Trophoblast cell (in vitro differentiated cells and primary cell): ENCODE measurements around the gene SBF2.

Experiments used
- DNase-seq, 2 donors: peaks; one replicate each; pipeline ENCODE4 v3.0.0-alpha.2; 2016
- H2AFZ ChIP-seq: 2 replicates; pipeline ENCODE4 v1.6.1; 2013; ENCODE audit warnings: low read length, moderate library complexity, mild to moderate bottlenecking; ENCODE audit not compliant: insufficient read depth, poor library complexity
- H2AK5ac ChIP-seq: 2 replicates; pipeline ENCODE4 v1.6.1; 2013; ENCODE audit warnings: mild to moderate bottlenecking, low read length
- H2BK120ac ChIP-seq: 2 replicates; pipeline ENCODE4 v1.6.1; 2013; ENCODE audit warnings: low read length, mild to moderate bottlenecking, moderate library complexity; ENCODE audit not compliant: insufficient read depth, poor library complexity
- H2BK12ac ChIP-seq: 2 replicates; pipeline ENCODE4 v1.6.1; 2013; ENCODE audit warnings: mild to moderate bottlenecking, low read length, moderate library complexity
- H2BK5ac ChIP-seq: 2 replicates; pipeline ENCODE4 v1.6.1; 2013; ENCODE audit warnings: low read length, low read depth, moderate library complexity, mild to moderate bottlenecking; ENCODE audit not compliant: poor library complexity
- H3K14ac ChIP-seq: 2 replicates; pipeline ENCODE4 v1.6.1; 2013; ENCODE audit warnings: mild to moderate bottlenecking, low read length
- H3K18ac ChIP-seq: 2 replicates; pipeline ENCODE4 v1.6.1; 2013; ENCODE audit warnings: mild to moderate bottlenecking, low read length
- H3K23ac ChIP-seq: 2 replicates; pipeline ENCODE4 v1.6.1; 2013; ENCODE audit warnings: low read length
- H3K27ac ChIP-seq: 2 replicates; pipeline ENCODE4 v1.5.1; 2013; ENCODE audit warnings: low read depth, mild to moderate bottlenecking, inconsistent platforms, low read length, moderate library complexity
- H3K27me3 ChIP-seq: 2 replicates; pipeline ENCODE4 v1.6.1; 2013; ENCODE audit warnings: inconsistent platforms, mild to moderate bottlenecking, low read length, moderate library complexity; ENCODE audit not compliant: insufficient read depth
- H3K36me3 ChIP-seq, 2 experiments: 1 replicate in 1 of 2; 2 replicates in 1 of 2; pipeline ENCODE4 v1.6.1; 2013; ENCODE audit warnings: low read length in 2 of 2, mild to moderate bottlenecking in 2 of 2, moderate library complexity in 1 of 2; ENCODE audit not compliant: insufficient read depth in 2 of 2, control insufficient read depth in 1 of 2
- H3K4ac ChIP-seq: 2 replicates; pipeline ENCODE4 v1.6.1; 2013; ENCODE audit warnings: low read depth, mild to moderate bottlenecking, low read length, moderate library complexity
- H3K4me1 ChIP-seq, 2 experiments: 1 replicate in 1 of 2; 2 replicates in 1 of 2; pipeline ENCODE4 v1.6.1; 2013; ENCODE audit warnings: low read length in 2 of 2, mild to moderate bottlenecking in 2 of 2, moderate library complexity in 1 of 2; ENCODE audit not compliant: insufficient read depth in 2 of 2, control insufficient read depth in 1 of 2
- H3K4me2 ChIP-seq: 2 replicates; pipeline ENCODE4 v1.6.1; 2013; ENCODE audit warnings: inconsistent platforms, mild to moderate bottlenecking, low read length, moderate library complexity
- H3K4me3 ChIP-seq: 2 replicates; pipeline ENCODE4 v1.5.1; 2013; ENCODE audit warnings: mild to moderate bottlenecking, low read depth, low read length, inconsistent platforms
- H3K79me1 ChIP-seq: one replicate; pipeline ENCODE4 v1.6.1; 2013; ENCODE audit warnings: low read length
- H3K79me2 ChIP-seq: 2 replicates; pipeline ENCODE4 v1.6.1; 2013; ENCODE audit warnings: low read length, mild to moderate bottlenecking; ENCODE audit not compliant: control insufficient read depth, insufficient read depth, poor library complexity
- H3K9ac ChIP-seq: 2 replicates; pipeline ENCODE4 v1.6.1; 2013; ENCODE audit warnings: mild to moderate bottlenecking, low read length
- H3K9me3 ChIP-seq: 2 replicates; pipeline ENCODE4 v1.6.1; 2013; ENCODE audit warnings: low read depth, mild to moderate bottlenecking, control low read depth, inconsistent platforms, low read length; ENCODE audit not compliant: insufficient read depth
- H4K12ac ChIP-seq: 2 replicates; pipeline ENCODE4 v1.6.1; 2013; ENCODE audit warnings: low read depth, mild to moderate bottlenecking, low read length, moderate library complexity
- H4K8ac ChIP-seq: 2 replicates; pipeline ENCODE4 v1.6.1; 2013; ENCODE audit warnings: low read depth, mild to moderate bottlenecking, low read length, moderate library complexity
- H4K91ac ChIP-seq: one replicate; pipeline ENCODE4 v1.6.1; 2013; ENCODE audit warnings: low read depth, mild to moderate bottlenecking, low read length, moderate library complexity
- whole genome bisulfite sequencing: extraction: QIAGEN DNeasy Blood & Tissue Kit; methylation state at CpG from one replicate; pipeline ENCODE4 v1.1.7; 2013; ENCODE audit warnings: missing lambda C conversion rate; ENCODE audit not compliant: insufficient read length, insufficient coverage; ENCODE audit errors: extremely low coverage; 5-methylcytosine and 5-hydroxymethylcytosine counted together

SBF2 gene

DNA sequence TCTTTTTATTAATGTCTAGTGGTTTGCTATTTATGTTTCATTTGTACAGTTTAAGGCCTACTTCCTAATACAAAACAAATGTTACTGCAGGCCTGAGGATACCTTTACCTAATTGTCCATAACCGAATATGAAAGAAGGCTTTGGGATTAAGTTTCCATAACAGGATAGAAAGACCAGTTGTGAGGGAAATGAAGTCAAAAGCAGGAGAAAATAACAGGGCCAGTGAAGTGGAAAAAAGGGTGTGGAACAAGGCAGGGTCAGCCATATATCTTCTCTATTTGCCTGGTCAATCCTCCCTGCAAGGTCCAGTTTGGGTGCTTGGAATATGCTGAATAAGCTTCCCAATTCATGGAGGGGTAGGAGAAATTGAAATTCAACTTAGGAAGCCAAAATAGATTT is 418.6 kb downstream of the SBF2 start:
- H2BK12ac ChIP-seq = no peak overlapping the region

DNA sequence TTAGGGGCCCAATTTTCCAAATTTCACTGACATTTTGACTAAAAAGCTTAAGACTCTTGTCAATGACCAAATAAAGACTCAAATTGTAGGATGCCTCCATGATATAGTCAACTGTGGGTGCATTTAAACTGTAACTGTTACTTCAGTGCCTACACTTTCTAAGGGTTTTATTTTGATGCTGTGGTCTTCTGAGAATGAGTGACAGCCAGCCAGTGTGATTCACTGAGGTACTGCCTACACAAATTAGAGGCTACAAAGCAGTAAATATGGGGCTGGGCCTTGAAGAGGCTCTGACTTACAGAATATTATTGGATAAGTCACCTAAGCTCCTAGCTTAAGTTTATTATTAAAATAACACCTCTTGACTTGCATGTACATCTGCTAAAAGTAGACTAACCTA is 419.6 kb downstream of the SBF2 start:
- DNase-seq = no peak
- Histone ChIP-seq H2AFZ (no peak overlapping the region), H3K9ac (no peak overlapping the region), H2BK12ac (no peak overlapping the region), H2AK5ac (no peak overlapping the region), H2BK5ac (no peak overlapping the region), H4K8ac (no peak overlapping the region), H3K79me1 (no peaks in the 10 kb centered on the region), H3K4me1 (no peaks in the 10 kb centered on the region), H3K4me2 (no peak overlapping the region), H3K4ac (no peak overlapping the region), H3K4me3 (no peak overlapping the region), H3K23ac (no peak overlapping the region), H3K9me3 (no peaks in the 10 kb centered on the region), H3K14ac (no peak overlapping the region), H3K36me3 (peaks cover 0 to 2% of the 10 kb centered on the region in 2 experiments), H4K12ac (no peak overlapping the region), H3K18ac (no peak overlapping the region), H3K79me2 (no peaks in the 10 kb centered on the region), H3K27ac (no peak overlapping the region), H2BK120ac (no peak overlapping the region), H4K91ac (no peak overlapping the region), H3K27me3 (no peaks in the 10 kb centered on the region)

More for the DNA sequence above, 418.6 kb downstream of the SBF2 start:
- no peak overlapping the region for H4K8ac ChIP-seq
- no peak overlapping the region for H2BK5ac ChIP-seq
- no peak overlapping the region for H3K4ac ChIP-seq
- no peaks in the 10 kb centered on the region for H3K79me2 ChIP-seq
- no peak overlapping the region for H2BK120ac ChIP-seq
- no peaks in the 10 kb centered on the region for H3K27me3 ChIP-seq
- no peak overlapping the region for H3K4me2 ChIP-seq
- no peak overlapping the region for H3K4me3 ChIP-seq
- no peaks in the 10 kb centered on the region for H3K9me3 ChIP-seq
- no peak overlapping the region for H4K12ac ChIP-seq
- H3K9ac ChIP-seq = no peak overlapping the region
- no peak overlapping the region for H4K91ac ChIP-seq
- no peak overlapping the region for H3K14ac ChIP-seq
- H3K36me3 ChIP-seq = peaks cover 0 to 2% of the 10 kb centered on the region in 2 experiments
- H3K27ac ChIP-seq = no peak overlapping the region
- WGBS = no CpG with 5 or more reads among the region's 1 CpG
- no peak for DNase-seq
- H3K79me1 ChIP-seq = no peaks in the 10 kb centered on the region
- H2AK5ac ChIP-seq = no peak overlapping the region
- no peak overlapping the region for H3K23ac ChIP-seq
- H3K4me1 ChIP-seq = no peaks in the 10 kb centered on the region
- H2AFZ ChIP-seq = no peak overlapping the region
- H3K18ac ChIP-seq = no peak overlapping the region

DNA sequence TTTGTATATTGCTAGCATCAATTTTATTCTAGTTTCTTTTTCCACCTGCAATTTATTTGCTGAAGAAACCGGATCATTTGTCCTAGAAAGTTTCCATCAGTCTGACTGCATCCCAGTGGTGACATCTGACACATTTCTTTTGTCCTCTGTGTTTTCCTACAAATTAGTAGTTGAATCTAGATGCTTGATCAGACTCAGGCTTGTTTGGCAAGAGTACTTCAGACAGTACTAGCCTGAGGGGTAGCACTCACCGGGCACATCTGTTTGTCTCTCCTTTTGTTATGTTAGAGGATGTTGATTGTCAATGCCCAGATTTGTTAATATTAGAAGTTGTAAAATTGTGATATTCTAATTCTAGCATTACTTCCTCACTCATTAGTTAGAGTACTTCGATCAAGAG is 425.4 kb downstream of the SBF2 start:
- Histone ChIP-seq H3K4ac (no peak overlapping the region), H3K79me2 (no peaks in the 10 kb centered on the region), H3K9ac (no peak overlapping the region), H2BK5ac (no peak overlapping the region), H2AFZ (no peak overlapping the region), H3K23ac (no peak overlapping the region), H2AK5ac (no peak overlapping the region), H4K12ac (no peak overlapping the region), H3K27ac (no peak overlapping the region), H3K4me1 (no peaks in the 10 kb centered on the region), H2BK12ac (no peak overlapping the region), H3K27me3 (no peaks in the 10 kb centered on the region), H4K91ac (no peak overlapping the region), H3K79me1 (no peaks in the 10 kb centered on the region), H3K18ac (no peak overlapping the region), H2BK120ac (no peak overlapping the region), H4K8ac (no peak overlapping the region), H3K4me3 (no peak overlapping the region), H3K36me3 (peaks cover 0 to 2% of the 10 kb centered on the region in 2 experiments), H3K9me3 (no peaks in the 10 kb centered on the region), H3K14ac (no peak overlapping the region), H3K4me2 (no peak overlapping the region)
- WGBS = no CpG with 5 or more reads among the region's 3 CpGs
- DNase-seq = peak; percentile 55 to 57

DNA sequence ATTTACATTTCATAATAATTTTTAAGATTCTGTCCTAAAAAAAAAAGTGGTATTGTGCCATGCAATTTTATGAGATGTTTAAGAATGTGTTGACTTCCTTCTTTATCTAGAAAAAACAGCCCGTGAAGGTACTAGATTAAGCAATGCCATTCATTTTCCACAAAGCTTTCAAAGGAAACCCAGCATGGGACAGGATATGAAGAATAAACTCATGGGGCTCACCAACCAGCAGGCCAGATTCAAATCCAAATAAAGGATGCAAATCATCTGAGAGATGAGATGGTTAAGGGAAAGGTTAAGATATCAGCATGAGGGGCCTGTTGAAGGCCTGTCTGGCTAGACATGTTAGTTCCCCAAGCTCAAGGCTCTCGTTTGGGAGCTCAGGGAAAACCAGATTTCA is 431.0 kb downstream of the SBF2 start:
- H3K18ac ChIP-seq = no peak overlapping the region
- H3K36me3 ChIP-seq = no peaks in the 10 kb centered on the region
- no peak overlapping the region for H2BK5ac ChIP-seq
- H3K4me2 ChIP-seq = no peak overlapping the region
- no peak overlapping the region for H2BK12ac ChIP-seq
- H4K91ac ChIP-seq = no peak overlapping the region
- no peaks in the 10 kb centered on the region for H3K9me3 ChIP-seq
- peaks cover 2 to 5% of the 10 kb centered on the region in 2 experiments for H3K4me1 ChIP-seq
- no peak overlapping the region for H3K27ac ChIP-seq
- H2AK5ac ChIP-seq = no peak overlapping the region
- peaks cover 2% of the 10 kb centered on the region for H3K79me1 ChIP-seq
- no peak overlapping the region for H3K4me3 ChIP-seq
- WGBS = no CpG with 5 or more reads among the region's 2 CpGs
- DNase-seq = peak in 1 of 2 donors; percentile 20
- no peaks in the 10 kb centered on the region for H3K79me2 ChIP-seq
- H4K12ac ChIP-seq = no peak overlapping the region
- no peak overlapping the region for H3K4ac ChIP-seq
- no peak overlapping the region for H2AFZ ChIP-seq
- H3K9ac ChIP-seq = no peak overlapping the region
- H4K8ac ChIP-seq = no peak overlapping the region
- no peak overlapping the region for H2BK120ac ChIP-seq
- H3K14ac ChIP-seq = no peak overlapping the region
- no peaks in the 10 kb centered on the region for H3K27me3 ChIP-seq
- H3K23ac ChIP-seq = no peak overlapping the region
